Stimulated activated CD4-positive, alpha-beta T cell treated with anti-CD3 and anti-CD28 coated beads, Interleukin-4, amount 100 ng/mL, for 4 hours (primary cell): Measurements from ENCODE around the gene PTGFRN.

Source experiments
- DNase-seq, 2 experiments: peaks; one replicate each; pipeline ENCODE4 v3.0.0-alpha.2; 2020

Gene PTGFRN

DNA sequence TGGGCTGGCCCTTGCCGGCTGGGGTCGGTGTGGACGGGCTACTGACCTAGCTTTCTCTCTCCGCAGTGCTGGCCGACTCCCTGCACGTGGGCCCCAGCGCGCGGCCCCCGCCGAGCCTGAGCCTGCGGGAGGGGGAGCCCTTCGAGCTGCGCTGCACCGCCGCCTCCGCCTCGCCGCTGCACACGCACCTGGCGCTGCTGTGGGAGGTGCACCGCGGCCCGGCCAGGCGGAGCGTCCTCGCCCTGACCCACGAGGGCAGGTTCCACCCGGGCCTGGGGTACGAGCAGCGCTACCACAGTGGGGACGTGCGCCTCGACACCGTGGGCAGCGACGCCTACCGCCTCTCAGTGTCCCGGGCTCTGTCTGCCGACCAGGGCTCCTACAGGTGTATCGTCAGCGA is 34.9 kb downstream of the PTGFRN start:
- DNase-seq: no peak

GRCh38 chr1:116945421-116945820 is 35.7 kb downstream of the PTGFRN start:
- no peak for DNase-seq

DNA sequence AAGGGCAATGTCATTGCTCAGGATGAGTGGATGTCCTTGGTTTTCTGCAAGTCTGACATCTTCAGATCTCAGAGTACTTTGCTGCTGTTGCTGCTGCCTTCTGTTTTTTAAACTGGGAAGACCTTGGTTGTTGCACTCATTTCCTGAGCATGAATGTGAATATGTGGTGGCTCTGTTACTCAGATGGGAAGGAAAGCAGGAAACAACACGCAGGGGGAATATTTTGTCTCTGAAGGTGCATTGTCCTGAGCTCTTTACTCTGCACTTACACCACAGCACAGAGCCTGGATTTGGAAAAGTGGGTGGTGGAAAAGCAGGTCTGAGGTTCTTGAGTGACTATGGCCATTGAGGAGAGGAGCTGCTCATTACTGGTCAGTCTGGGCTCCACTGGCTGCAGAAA is 36.3 kb downstream of the PTGFRN start:
- no peak for DNase-seq

DNA sequence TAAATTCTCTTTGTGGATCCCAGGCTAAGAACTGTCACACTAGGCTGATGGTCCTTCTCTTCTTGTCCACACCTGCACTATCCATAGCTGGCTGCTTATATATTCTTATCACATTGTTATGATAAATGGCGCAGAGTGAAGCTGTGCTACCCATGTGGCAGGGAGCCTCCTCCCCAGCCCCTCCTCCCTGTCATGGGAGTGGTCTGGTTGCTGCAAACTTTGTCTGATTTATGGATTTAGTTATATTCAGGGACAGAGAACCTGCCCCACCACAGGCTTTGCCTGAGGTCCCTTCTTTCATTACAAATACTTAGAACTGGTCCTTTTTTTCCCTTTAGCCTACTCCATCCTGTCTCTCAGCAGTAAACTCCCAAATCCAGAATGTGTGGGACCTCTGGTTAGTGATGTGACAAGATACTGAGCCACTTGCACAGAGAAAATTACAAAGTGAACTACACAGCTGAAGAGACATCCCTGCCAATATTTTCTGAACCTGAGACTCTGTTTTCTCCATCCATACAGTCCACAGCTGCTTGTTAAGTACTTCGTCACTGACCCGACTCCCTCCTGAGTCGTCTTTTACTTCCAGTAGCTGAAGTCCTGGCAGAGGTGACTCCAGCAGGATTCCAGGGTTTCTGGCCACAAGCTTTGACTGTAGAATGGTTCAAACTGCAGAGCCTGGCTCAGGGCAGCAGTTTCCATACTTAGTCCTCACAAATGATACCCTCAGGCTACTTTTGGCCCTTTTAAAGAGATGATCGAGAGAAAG is 37.6 kb downstream of the PTGFRN start:
- DNase-seq: no peak

- no peak for DNase-seq
Measured at GRCh38 chr1:116948046-116948445, 38.3 kb downstream of the PTGFRN start.

- DNase-seq: no peak
Measured at GRCh38 chr1:116948642-116949041, 38.9 kb downstream of the PTGFRN start.

DNA sequence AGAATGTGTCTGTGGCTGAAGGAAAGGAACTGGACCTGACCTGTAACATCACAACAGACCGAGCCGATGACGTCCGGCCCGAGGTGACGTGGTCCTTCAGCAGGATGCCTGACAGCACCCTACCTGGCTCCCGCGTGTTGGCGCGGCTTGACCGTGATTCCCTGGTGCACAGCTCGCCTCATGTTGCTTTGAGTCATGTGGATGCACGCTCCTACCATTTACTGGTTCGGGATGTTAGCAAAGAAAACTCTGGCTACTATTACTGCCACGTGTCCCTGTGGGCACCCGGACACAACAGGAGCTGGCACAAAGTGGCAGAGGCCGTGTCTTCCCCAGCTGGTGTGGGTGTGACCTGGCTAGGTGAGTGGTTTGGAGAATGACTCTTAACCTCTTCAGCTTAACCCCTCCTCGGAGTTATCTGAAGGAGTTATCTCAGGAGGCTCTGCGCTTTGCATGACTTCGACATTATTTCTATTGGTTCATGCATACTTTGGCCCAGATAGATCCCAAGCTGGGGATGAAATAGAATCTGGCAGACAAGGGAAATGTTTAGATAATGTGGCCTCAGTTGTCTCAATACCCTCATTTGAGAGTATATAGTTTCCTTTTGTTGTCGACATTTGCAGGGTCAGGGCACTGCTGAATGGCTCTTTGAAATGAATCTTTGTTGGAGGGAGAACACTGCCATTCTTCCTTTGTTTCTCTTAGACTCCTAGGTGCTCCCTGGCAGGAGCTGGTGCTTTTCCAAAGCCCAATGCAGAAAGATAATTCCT is 39.7 kb downstream of the PTGFRN start:
- DNase-seq: no peak

GRCh38 chr1:116950517-116951199 is 40.9 kb downstream of the PTGFRN start:
- DNase-seq: no peak

GRCh38 chr1:116951200-116951935 is 41.7 kb downstream of the PTGFRN start:
- no peak for DNase-seq

DNA sequence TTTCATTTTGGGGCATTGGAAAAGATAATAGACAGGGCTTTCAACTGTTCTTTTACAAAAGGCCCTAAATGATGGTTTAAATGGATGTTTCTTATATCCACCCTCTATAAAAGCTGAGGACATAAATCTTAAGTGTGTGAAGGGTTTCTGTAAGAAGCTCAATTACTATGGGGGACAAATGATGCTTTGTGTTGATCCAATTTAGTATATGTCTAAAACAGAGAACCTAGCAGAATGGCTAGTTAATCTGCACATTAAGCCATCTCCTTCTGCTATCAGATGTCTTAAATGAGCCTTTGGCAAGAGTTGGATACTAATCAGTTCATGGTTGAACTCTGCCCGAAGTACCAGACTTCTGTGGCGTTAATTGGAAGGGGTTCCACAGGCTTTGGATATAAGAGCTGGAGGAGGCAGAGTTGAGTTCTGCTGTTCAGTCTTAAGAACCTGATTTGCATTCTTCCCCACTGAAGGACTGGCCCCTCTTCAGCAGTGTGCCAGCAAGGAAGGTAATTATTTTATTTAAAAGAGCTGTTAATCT is 43.1 kb downstream of the PTGFRN start:
- no peak for DNase-seq

GRCh38 chr1:116954440-116954839 is 44.7 kb downstream of the PTGFRN start:
- no peak for DNase-seq

DNA sequence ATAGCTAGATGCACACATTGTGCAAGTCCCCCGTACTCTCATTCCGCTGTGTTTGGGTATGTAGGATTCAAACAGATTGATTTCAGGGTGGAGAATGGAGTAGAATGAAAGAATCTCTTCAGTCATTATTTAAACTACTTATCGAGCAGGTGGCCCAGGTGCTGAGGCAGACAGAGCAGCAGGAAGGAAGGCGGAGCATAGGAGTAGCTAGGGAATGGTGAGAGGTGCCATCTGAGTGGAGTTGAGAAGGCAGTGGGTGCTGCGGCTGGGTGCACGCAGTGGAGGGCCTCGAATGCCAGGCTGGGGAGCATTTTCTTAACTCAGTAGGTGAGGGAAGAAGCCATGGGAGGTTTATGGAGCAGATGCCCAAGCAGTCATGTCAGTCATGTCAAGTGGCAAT is 46.7 kb downstream of the PTGFRN start:
- DNase-seq: no peak

DNA sequence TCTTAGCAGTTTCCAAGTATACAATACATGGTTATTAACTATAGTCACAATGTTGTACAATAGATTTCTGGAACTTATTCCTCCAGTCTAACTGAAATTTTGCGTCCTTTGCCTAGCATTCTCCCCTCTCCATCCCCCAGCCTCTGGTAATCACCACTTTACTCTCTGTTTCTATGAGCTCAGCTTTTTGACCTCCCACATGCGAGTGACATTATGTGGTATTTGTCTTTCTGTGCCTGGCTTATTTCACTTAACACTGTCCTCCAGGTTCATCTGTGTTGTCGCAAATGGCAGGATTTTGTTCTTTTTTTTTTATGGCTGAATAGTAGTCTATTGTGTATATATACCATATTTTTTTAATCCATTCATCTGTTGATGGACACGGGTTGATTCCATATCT is 47.9 kb downstream of the PTGFRN start:
- DNase-seq: no peak

DNA sequence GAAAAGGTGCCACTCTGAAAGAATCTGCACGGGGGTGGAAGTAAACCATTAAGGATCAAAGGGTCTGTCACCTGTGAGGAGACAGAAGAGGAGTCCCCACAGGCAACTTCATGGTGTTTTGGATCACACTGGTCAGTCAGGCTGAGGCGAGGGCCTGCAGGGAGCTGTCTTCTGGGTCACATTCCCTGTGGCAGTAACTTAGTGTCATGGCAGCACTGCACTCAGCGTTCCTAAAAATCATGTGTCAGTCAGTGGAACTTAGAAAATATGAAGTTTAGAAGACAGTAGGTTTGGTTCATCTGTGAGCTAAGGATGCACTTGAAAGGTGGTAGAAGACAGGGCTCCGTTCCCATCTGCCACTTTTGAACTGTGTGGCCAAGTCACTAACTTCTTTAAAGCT is 48.4 kb downstream of the PTGFRN start:
- DNase-seq: no peak

GRCh38 chr1:116958977-116959376 is 49.3 kb downstream of the PTGFRN start:
- DNase-seq: no peak

DNA sequence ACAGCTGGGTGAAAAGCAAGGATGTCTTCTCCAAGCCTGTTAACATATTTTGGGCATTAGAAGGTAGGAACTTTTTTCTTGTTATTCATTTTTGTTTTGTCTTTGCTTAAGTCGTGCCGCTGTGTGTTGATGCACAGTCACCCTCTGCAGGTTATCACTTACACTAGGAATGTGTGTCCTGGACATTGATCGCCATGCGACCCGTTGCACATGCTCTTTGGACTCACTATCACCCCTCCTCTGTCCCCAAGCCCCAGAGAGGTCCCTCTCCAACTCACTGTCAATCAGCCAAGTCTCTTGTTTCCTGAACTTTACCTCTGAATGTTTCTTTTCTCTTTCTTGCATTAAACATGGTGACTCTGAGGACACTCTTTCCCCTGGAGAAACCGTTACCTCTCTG is 51.9 kb downstream of the PTGFRN start:
- no peak for DNase-seq

DNA sequence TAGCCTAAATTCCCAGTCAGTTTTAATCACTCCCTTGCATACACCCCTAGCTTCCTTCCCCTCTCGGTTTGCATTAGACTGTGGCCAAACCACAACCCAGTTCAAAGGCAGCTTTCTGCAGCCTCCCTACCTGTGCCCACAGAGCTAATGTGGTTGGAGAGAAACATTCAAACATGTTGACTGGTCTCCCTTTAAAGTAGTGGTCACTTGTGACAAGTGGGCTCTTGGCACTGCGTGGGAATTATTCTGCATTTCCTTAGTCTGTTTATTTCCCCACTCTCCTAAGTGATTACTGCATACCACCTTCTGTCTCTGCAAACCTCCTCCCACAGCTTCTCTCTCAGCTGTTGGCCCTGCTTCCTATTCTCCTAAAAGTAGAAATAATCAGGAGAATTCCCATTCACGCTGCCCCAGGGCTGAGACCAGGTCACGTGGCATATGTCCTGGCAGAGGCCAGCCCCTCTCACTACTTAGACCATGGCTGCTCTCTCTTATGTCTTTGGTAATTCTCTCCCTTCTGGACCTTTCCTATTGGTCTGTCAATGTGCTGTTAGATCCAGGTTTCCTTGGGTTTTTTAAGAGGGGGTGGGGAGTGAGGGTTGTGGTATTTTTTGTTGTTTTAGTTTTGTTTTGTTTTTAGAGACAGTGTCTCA is 53.4 kb downstream of the PTGFRN start:
- DNase-seq: no peak

DNA sequence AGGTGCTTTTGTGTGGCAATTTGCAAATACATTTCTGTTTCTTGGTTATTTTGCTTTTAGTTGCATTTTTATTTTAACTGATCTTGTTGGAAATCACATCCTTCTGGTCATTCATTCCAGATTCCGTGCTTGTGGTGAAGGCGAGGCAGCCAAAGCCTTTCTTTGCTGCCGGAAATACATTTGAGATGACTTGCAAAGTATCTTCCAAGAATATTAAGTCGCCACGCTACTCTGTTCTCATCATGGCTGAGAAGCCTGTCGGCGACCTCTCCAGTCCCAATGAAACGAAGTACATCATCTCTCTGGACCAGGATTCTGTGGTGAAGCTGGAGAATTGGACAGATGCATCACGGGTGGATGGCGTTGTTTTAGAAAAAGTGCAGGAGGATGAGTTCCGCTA is 57.1 kb downstream of the PTGFRN start:
- no peak for DNase-seq

DNA sequence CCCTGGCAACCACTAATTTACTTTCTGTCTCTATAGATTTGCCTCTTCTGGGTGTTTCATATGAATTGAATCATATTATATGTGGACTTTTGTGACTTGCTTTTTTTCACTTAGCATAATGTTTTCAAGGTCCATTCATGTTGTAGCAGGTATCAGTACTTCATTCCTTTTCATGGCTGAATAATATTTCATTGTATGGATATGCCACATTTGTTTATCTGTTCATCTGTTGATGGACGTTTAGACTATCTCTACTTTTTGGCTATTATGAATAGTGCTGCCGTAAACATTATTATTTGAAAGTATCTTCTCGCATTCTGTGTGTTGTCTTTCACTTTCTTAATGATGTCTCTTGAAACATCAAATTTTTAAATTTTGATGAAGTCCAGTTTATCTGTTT is 59.0 kb downstream of the PTGFRN start:
- DNase-seq: no peak

DNA sequence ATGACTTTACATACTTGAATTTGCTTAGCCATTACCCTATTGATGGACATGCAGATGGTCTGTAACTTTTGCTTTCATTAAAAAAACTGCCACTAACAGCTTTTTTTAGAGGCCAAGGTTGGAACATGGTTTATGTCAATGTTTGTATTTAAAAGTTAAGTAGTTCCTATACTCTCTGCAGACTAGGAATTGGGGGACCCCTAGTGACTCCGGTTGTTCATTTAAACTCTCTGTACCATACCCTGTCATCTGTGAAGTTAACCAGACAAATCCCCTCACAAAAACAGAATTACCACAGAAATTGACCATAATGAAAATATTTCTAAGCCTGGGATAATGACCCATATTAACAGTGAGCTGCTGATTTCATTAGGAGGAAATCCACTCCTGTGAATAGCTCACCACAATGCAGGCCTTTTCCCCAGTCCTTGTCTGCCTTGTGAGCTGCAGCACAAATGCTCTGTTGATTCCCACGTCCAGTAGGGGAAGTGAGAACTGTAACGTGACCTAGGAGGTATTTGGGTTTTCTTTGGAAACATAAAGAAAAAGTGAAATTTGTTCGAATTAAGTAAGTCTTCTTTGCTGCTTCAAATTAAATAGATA is 61.6 kb downstream of the PTGFRN start:
- no peak for DNase-seq

DNA sequence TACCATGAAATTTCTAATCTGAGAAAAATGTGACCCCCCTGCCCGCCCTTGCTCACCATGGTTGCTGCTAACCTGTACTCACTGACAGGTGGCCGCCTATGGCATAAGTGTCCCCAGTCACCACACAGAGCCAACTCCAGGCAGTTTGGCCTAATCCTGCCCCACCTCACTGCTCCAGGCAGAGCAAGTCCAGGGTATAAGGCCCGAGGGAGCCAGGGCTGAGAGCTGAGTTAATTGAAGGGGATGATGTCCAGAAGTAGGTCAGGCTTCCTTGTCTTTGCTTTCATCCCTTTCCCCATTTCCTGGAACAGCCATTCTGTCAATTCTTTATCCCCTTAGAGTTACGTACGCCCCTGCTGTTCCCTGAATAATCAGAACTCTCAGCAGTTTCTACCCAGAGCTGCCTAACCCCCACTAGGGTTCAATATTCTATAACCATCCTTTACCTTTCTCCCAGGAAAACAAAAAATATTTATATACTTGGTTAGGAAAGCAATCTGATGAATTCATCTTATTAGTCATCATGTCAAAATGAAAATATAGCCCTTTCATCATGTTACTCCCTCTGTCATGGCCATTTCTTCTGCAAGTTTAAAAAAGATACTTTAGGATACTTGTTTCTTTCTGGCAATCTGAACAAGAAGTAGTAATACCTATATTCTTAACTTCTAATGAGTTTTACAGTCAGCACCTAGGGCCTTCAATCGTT is 62.4 kb downstream of the PTGFRN start:
- no peak for DNase-seq
